Epithelial cell of proximal tubule (primary cell): ENCODE data around the gene JMJD1C. TPM values are rescaled to one million over a fixed set of nuclear protein-coding genes. Genes with fewer than 3 reads are reported as not detected.
A peak's percentile ranks its signal among the peaks of the same experiment; 100 is the strongest.

Experiments used
- DNase-seq: peaks from one replicate; pipeline ENCODE4 v3.0.0-alpha.2; 2011; ENCODE audit warnings: low read depth
- H3K4me3 ChIP-seq: 2 replicates; pipeline ENCODE4 v1.5.1; 2011; ENCODE audit warnings: low read depth, mild to moderate bottlenecking, low read length
- total RNA-seq: library from RNA; depleted of rRNA; stranded (reverse); fragments of >200 nt; gene quantifications from 2 replicates; pipeline ENCODE4 v1.2.3, GENCODE V29; 2015
- TF ChIP-seq, protein P1 (sequence below): conservative IDR thresholded peaks from 2 replicates; pipeline ENCODE4 v1.5.1; 2012; ENCODE audit warnings: low read depth, mild to moderate bottlenecking, low read length

JMJD1C gene
- total RNA-seq, 1 donor from 2014 or later, result 56.6 TPM

- no peak overlapping the region for H3K4me3 ChIP-seq
- DNase-seq, result no peak
- TF ChIP-seq, protein P1, sequence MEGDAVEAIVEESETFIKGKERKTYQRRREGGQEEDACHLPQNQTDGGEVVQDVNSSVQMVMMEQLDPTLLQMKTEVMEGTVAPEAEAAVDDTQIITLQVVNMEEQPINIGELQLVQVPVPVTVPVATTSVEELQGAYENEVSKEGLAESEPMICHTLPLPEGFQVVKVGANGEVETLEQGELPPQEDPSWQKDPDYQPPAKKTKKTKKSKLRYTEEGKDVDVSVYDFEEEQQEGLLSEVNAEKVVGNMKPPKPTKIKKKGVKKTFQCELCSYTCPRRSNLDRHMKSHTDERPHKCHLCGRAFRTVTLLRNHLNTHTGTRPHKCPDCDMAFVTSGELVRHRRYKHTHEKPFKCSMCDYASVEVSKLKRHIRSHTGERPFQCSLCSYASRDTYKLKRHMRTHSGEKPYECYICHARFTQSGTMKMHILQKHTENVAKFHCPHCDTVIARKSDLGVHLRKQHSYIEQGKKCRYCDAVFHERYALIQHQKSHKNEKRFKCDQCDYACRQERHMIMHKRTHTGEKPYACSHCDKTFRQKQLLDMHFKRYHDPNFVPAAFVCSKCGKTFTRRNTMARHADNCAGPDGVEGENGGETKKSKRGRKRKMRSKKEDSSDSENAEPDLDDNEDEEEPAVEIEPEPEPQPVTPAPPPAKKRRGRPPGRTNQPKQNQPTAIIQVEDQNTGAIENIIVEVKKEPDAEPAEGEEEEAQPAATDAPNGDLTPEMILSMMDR, result no peak
Measured at GRCh38 chr10:63171255-63171855, 294.4 kb downstream of the JMJD1C start.

- no peak overlapping the region for H3K4me3 ChIP-seq
- no peak for DNase-seq
- TF ChIP-seq, protein P1, result no peak
Measured at GRCh38 chr10:63169624-63170023, 296.2 kb downstream of the JMJD1C start.

- TF ChIP-seq, protein P1, result no peak
- H3K4me3 ChIP-seq, result no peak overlapping the region
- DNase-seq, result no peak
Measured at GRCh38 chr10:63168821-63169462, 296.8 kb downstream of the JMJD1C start.

DNA sequence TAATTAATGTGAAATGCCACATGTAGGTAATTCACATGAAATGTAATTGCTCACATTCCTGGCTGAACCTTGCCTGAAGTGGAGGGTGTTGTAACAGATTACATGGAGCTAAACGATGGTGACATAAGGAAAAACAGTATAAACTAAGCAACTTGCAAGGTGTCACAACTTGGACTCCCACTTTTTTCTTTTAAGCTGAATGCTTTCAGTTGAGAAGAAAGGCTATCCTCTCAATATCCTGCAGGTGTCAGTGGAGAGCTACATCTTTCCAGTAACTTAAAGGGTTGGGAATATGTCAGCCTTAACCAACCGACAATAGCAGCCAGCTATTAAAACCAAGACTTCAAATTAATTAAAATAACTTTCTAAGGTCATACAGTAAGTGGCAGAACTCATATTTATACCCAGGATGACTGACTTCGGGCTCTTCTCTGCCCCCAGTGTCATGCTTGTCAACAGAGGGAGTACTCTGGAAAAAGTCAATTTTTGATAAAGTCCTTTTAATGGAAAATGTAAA is 299.0 kb downstream of the JMJD1C start:
- peak; percentile 31 for DNase-seq
- no peak overlapping the region for H3K4me3 ChIP-seq
- TF ChIP-seq, protein P1, result peak; percentile 84

- no peak overlapping the region for H3K4me3 ChIP-seq
- DNase-seq, result no peak
- TF ChIP-seq, protein P1, result no peak
Measured at GRCh38 chr10:63165249-63165648, 300.5 kb downstream of the JMJD1C start.

DNA sequence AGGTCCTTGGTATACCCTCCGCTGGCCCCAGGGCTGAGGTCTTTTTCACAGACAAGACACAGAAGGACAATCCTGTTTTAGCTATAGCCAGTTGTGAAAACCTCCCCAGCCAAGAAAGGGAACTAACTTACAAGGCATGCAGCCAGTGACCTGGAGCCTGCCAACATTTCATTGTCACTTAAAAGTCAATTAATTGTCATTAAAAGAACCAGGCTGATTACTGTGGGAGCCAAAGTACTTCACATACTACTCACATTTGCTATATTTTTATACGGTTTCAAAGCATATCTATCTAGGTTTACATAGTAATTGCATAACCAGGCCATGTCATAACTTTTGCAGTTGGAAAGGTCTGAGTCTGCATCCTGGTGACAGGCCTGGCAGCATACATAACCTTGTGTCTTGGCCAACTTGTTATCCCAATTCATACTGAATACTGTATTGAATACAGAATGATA is 301.6 kb downstream of the JMJD1C start:
- DNase-seq, result no peak
- TF ChIP-seq, protein P1, result no peak
- no peak overlapping the region for H3K4me3 ChIP-seq

GRCh38 chr10:63161592-63161991 is 304.2 kb downstream of the JMJD1C start:
- TF ChIP-seq, protein P1, result no peak

More at GRCh38 chr10:63161592-63161991, 304.2 kb downstream of the JMJD1C start:
- DNase-seq, result no peak
- H3K4me3 ChIP-seq, result no peak overlapping the region
